ENCODE data around the gene TMEM87A. TPM values are rescaled to one million over a fixed set of nuclear protein-coding genes. Genes with fewer than 3 reads are reported as not detected.
"Not testable (repeated sequence)": the region's sequence is repeated elsewhere in the genome, so short reads cannot be mapped to it uniquely, and the experiment has no call there.

The TMEM87A gene
- total RNA-seq, 1 experiment from 2014 or later: 52.0 TPM

- DNase-seq (ENCODE audit: low read depth): no peak
Measured at GRCh38 chr15:42270996-42271395, 2.2 kb downstream of the TMEM87A start.

GRCh38 chr15:42270551-42270950, 2.7 kb downstream of the TMEM87A start:
- DNase-seq (ENCODE audit: low read depth): no peak

- no peak for DNase-seq (ENCODE audit: low read depth)
Measured at GRCh38 chr15:42267286-42267685, 5.9 kb downstream of the TMEM87A start.

GRCh38 chr15:42264795-42265194, 8.4 kb downstream of the TMEM87A start:
- no peak for DNase-seq (ENCODE audit: low read depth)

GRCh38 chr15:42253300-42253699, 19.9 kb downstream of the TMEM87A start:
- no peak for DNase-seq (ENCODE audit: low read depth)

GRCh38 chr15:42240823-42241222, 32.4 kb downstream of the TMEM87A start:
- DNase-seq (ENCODE audit: low read depth): no peak

GRCh38 chr15:42239528-42240182, 33.6 kb downstream of the TMEM87A start:
- DNase-seq (ENCODE audit: low read depth): no peak

GRCh38 chr15:42233107-42233506, 40.1 kb downstream of the TMEM87A start:
- no peak for DNase-seq (ENCODE audit: low read depth)

- DNase-seq (ENCODE audit: low read depth): no peak
Measured at GRCh38 chr15:42232606-42233005, 40.6 kb downstream of the TMEM87A start.

- DNase-seq (ENCODE audit: low read depth): no peak
Measured at GRCh38 chr15:42231088-42231487, 42.1 kb downstream of the TMEM87A start.

- not testable (repeated sequence) for DNase-seq (ENCODE audit: low read depth)
Measured at GRCh38 chr15:42228981-42229380, 44.3 kb downstream of the TMEM87A start.

- no peak for DNase-seq (ENCODE audit: low read depth)
Measured at GRCh38 chr15:42228036-42228435, 45.2 kb downstream of the TMEM87A start.

- no peak for DNase-seq (ENCODE audit: low read depth)
Measured at GRCh38 chr15:42226648-42227047, 46.6 kb downstream of the TMEM87A start.

GRCh38 chr15:42220216-42220615, 53.0 kb downstream of the TMEM87A start:
- no peak for DNase-seq (ENCODE audit: low read depth)

GRCh38 chr15:42218953-42219592, 54.2 kb downstream of the TMEM87A start:
- DNase-seq (ENCODE audit: low read depth): no peak

GRCh38 chr15:42217568-42217967, 55.7 kb downstream of the TMEM87A start:
- DNase-seq (ENCODE audit: low read depth): no peak

- DNase-seq (ENCODE audit: low read depth): peak; percentile 17
Measured at GRCh38 chr15:42215913-42216829, 57.1 kb downstream of the TMEM87A start.

- no peak for DNase-seq (ENCODE audit: low read depth)
Measured at GRCh38 chr15:42214600-42214999, 58.6 kb downstream of the TMEM87A start.

GRCh38 chr15:42213511-42213910, 59.7 kb downstream of the TMEM87A start:
- DNase-seq (ENCODE audit: low read depth): no peak

- no peak for DNase-seq (ENCODE audit: low read depth)
Measured at GRCh38 chr15:42210696-42211095, 62.5 kb downstream of the TMEM87A start.

GRCh38 chr15:42207674-42208579, 65.3 kb downstream of the TMEM87A start, which contains the start of gene VPS39:
TSS of gene VPS39 (minus strand) at chr15:42208304. CDS start at chr15:42208153, 151 bp downstream.
- DNase-seq (ENCODE audit: low read depth): peak; percentile 78

All from LHCN-M2 (cell line).